Esophagus (tissue), 2 donors: Measurements from ENCODE around the gene ZNF3. TPM values are rescaled to one million over a fixed set of nuclear protein-coding genes. Genes with fewer than 3 reads are reported as not detected.
A peak's percentile ranks its signal among the peaks of the same experiment; 100 is the strongest.

ENCODE experiments used
- H3K27ac ChIP-seq, 2 donors: one replicate each; pipeline ENCODE4 v1.5.1; 2013; ENCODE audit warnings: low read depth in 2 of 2, mild to moderate bottlenecking in 2 of 2, inconsistent platforms in 1 of 2, low read length in 1 of 2, moderate library complexity in 1 of 2
- H3K27me3 ChIP-seq, 2 donors: one replicate each; pipeline ENCODE4 v1.6.1; 2013; ENCODE audit warnings: low read length in 2 of 2, control low read depth in 1 of 2, mild to moderate bottlenecking in 1 of 2; ENCODE audit not compliant: insufficient read depth in 2 of 2, control insufficient read depth in 1 of 2
- H3K36me3 ChIP-seq, 2 donors: one replicate each; pipeline ENCODE4 v1.6.1; 2013; ENCODE audit warnings: low read length in 1 of 2; ENCODE audit not compliant: control insufficient read depth in 2 of 2, insufficient read depth in 2 of 2
- H3K4me1 ChIP-seq, 2 donors: one replicate each; pipeline ENCODE4 v1.6.1; 2013; ENCODE audit warnings: low read length in 1 of 2; ENCODE audit not compliant: control insufficient read depth in 2 of 2, insufficient read depth in 2 of 2
- H3K4me3 ChIP-seq, 2 donors: one replicate each; pipeline ENCODE4 v1.5.1; 2013; ENCODE audit warnings: low read length in 2 of 2, mild to moderate bottlenecking in 2 of 2, low read depth in 1 of 2, moderate library complexity in 1 of 2
- H3K9me3 ChIP-seq, 2 donors: one replicate each; pipeline ENCODE4 v1.6.1; 2013; ENCODE audit warnings: mild to moderate bottlenecking in 2 of 2, low read depth in 1 of 2, low read length in 1 of 2, moderate library complexity in 1 of 2; ENCODE audit not compliant: control insufficient read depth in 2 of 2, insufficient read depth in 1 of 2
- WGBS, 2 donors: extraction: QIAGEN DNeasy Blood & Tissue Kit; methylation state at CpG; one replicate each; pipeline ENCODE4 v1.1.7; 2013; 5-methylcytosine and 5-hydroxymethylcytosine counted together
- polyA plus RNA-seq, 2 donors: library from polyadenylated mRNA; stranded (reverse); fragments of 200-250 nt; gene quantifications; one replicate each; pipeline ENCODE4 v1.2.3, GENCODE V29; 2013
- donor health status: healthy with polysubstance abuse.
- donor health status: Bipolar disorder and iron deficiency.

The ZNF3 gene
- polyA plus RNA-seq, 2 donors, result 10.4 to 14.6 TPM

DNA sequence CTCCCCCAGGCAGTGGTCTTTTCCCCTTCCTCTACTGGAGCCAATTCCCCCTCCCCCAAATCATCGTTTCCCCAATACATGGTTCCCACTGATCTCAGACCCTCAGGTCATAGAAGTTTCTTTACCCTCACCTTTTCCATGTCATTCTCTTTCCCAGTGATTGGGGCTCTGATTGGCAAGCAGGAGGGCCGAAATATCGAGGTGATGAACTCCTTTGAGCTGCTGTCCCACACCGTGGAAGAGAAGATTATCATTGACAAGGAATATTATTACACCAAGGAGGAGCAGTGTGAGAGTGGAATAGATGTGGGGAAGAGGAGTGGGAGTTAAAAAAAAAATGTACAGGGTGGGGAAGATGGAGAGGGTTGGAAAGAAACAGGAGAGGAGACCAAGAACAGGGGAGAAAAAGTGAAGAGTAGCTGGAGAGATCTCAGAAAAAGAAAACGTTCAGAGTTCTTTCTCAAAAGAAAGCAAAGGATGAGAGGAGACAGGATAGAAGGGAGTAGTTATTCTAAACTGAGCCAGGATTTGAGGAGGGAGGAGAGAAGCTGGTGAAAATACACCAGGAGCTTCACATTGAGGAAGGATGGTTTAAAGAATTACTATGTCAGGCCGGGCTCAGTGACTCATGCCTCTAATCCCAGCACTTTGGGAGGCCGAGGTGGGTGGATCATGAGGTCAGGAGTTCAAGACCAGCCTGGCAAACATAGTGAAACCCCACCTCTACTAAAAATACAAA lies 8.1 kb upstream of the ZNF3 start:
- Histone ChIP-seq H3K27ac (peak overlapping the region; percentile 68 to 90), H3K4me3 (peak overlapping the region; percentile 84 to 94), H3K36me3 (peaks cover 12 to 33% of the 10 kb centered on the region in 2 donors), H3K27me3 (no peaks in the 10 kb centered on the region), H3K9me3 (no peaks in the 10 kb centered on the region), H3K4me1 (peaks cover 0 to 4% of the 10 kb centered on the region in 2 donors)
- 20% methylated on average over 7 of the region's 7 CpGs for WGBS, 2 donors

DNA sequence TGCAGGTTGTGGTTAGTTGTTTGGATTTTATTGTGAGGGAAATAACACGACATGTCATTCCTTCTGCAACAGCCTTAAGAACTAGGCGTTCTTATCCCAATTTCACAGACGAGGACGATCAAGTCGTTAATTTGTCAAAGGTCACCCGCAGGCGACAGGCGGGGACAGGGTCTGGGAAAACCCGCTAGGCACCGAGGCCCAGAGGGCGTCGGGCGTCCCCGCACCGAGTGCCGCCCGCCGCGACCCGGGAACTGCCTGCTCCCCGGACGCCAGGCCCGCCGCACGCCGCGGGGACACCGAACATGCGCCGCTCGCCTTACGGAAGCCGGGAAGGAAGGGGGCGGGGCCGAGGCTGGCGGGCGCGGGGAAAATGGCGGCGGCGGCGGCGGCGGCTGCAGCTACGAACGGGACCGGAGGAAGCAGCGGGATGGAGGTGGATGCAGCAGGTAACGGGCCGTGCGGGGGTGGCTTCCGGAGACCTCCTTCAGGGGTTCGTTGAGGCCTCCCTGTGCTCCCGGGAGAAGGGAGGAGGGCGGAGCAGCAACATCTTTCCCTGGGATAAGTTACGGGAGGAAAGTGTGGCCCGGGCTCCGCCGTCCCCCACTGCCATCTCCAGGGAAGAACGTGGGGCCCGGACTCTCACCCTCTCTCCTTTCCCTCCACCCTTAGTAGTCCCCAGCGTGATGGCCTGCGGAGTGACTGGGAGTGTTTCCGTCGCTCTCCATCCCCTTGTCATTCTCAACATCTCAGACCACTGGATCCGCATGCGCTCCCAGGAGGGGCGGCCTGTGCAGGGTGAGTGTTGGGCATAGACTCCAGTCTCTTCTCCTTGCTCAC lies 7.3 kb upstream of the ZNF3 start, which contains the start of gene COPS6:
Gene COPS6, plus strand, starts transcription at position 349 of the 837 bp plus-strand sequence. Its CDS starts 22 bp downstream, at position 371.
- Histone ChIP-seq H3K4me3 (peak within 1 kb of the TSS; percentile 84 to 94), H3K27ac (peak within 1 kb of the TSS; percentile 86 to 90), H3K4me1 (peaks cover 0 to 4% of the 10 kb centered on the region in 2 donors), H3K36me3 (peaks cover 10 to 31% of the 10 kb centered on the region in 2 donors), H3K27me3 (no peaks in the 10 kb centered on the region), H3K9me3 (no peaks in the 10 kb centered on the region)
- WGBS, 2 donors, result 0 to 1% methylated on average over 66 to 68 of the region's 68 CpGs

DNA sequence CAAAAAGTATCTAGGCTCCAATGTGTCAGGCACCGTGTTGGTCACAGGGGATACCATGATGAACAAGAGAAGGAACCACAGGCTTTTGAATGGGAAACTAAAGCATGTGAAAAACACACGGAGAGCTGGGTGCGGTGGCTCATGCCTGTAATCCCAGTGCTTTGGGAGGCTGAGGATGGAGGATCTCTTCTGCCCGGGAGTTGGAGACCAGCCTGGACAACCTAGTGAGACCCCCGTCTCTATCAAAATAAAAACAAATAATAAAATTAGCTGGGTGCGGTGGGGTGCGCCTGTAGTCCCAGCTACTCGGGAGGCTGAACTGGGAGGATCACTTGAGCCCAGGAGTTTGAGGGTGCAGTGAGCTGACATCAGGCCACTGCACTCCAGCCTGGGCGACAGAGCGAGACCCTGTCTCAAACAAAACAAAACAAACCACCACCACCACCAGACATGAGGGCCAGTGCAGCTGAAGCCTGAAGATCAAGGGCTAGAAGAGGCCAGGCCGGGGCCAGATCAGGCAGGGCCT lies 6.6 kb upstream of the ZNF3 start:
- Histone ChIP-seq H3K9me3 (no peaks in the 10 kb centered on the region), H3K36me3 (peaks cover 4 to 24% of the 10 kb centered on the region in 2 donors), H3K27ac (peak overlapping the region; percentile 86 to 90), H3K4me3 (peak overlapping the region; percentile 84 to 94), H3K27me3 (no peaks in the 10 kb centered on the region), H3K4me1 (peaks cover 0 to 4% of the 10 kb centered on the region in 2 donors)
- WGBS, 2 donors, result 73 to 78% methylated on average over 11 of the region's 11 CpGs

DNA sequence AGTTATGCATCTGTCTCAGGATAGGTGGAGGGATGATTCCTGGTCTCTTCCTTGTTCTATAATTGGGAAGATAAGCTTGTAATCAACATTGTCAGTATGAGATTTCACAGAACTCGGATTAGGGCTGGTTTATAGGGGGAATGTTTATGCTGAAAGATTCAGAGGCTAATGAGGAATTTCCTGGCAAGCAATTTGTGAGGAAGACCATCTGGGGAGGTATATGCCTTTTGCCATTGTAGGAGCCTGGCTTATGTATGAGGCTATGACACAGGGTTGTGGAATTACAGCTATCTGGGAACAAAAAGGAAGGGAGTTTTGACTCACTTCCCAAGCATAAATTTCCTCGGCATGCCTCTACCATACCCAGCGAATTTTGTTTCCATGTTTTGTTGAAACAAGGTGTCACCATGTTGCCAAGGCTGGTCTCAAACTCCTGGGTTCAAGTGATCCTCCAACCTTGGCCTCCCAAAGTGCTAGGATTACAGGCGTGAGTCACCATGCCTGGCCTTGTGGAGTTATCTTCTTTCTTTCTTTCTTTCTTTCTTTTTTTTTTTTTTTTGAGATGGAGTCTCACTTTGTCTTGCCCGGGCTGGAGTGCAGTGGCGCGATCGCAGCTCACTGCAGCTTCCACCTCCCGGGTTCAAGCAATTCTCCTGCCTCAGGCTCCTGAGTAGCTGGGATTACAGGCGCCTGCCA lies 5.7 kb upstream of the ZNF3 start:
- Histone ChIP-seq H3K4me1 (peaks cover 0 to 4% of the 10 kb centered on the region in 2 donors), H3K27ac (no peak overlapping the region), H3K4me3 (no peak overlapping the region), H3K9me3 (no peaks in the 10 kb centered on the region), H3K36me3 (peaks cover 0 to 16% of the 10 kb centered on the region in 2 donors), H3K27me3 (no peaks in the 10 kb centered on the region)
- WGBS, 2 donors, result 77% methylated on average over 10 of the region's 10 CpGs

DNA sequence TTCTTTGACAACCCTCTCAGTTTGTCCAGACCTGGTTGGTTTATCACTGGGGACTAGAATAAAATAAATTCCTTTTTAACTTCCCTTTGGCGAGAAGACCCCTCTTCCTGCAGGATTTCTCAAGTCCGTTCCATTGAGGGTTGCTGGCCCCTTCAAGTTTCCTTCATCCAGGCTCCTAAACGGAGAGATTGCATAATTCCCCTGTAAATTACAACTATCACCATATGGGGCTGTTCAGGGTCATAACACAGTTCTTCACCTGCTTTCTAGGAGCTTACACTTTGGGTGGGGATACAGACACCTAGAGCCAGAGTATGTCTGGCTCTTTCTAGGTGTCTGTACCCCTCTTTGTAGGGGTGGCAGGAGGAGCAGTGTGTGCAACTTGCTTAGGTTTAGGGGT lies 4.0 kb upstream of the ZNF3 start:
- H3K4me3 ChIP-seq, result no peak overlapping the region
- WGBS, 2 donors, result 65 to 69% methylated on average over 3 of the region's 3 CpGs
- H3K9me3 ChIP-seq, result no peaks in the 10 kb centered on the region
- H3K27me3 ChIP-seq, result no peaks in the 10 kb centered on the region
- H3K27ac ChIP-seq, result no peak overlapping the region
- H3K36me3 ChIP-seq, result peaks cover 0 to 3% of the 10 kb centered on the region in 2 donors
- H3K4me1 ChIP-seq, result peaks cover 1 to 3% of the 10 kb centered on the region in 2 donors

DNA sequence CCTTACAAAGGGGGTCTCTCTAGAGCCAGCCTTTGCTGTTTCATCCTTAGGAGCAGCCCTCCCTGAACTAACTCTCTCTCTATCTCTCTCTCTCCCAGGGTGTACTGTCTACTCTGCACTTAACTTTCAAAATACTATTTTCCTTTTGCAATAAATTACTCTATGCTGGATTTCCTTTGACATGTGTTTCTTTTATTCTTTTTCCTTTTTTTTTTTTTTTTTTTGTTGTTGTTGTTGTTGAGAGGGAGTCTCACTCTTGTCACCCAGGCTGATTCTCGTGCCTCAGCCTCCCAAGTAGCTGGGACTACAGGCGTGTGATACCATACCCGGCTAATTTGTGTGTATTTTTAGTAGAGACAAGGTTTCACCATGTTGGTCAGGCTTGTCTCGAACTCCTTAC lies 1.5 kb upstream of the ZNF3 start:
- no peaks in the 10 kb centered on the region for H3K9me3 ChIP-seq
- 68 to 70% methylated on average over 4 of the region's 4 CpGs for WGBS, 2 donors
- no peaks in the 10 kb centered on the region for H3K27me3 ChIP-seq
- H3K4me1 ChIP-seq, result peaks cover 2 to 3% of the 10 kb centered on the region in 2 donors
- H3K4me3 ChIP-seq, result no peak overlapping the region
- H3K27ac ChIP-seq, result peak overlapping the region in 1 of 2 donors; percentile 3
- peaks cover 3 to 4% of the 10 kb centered on the region in 2 donors for H3K36me3 ChIP-seq

DNA sequence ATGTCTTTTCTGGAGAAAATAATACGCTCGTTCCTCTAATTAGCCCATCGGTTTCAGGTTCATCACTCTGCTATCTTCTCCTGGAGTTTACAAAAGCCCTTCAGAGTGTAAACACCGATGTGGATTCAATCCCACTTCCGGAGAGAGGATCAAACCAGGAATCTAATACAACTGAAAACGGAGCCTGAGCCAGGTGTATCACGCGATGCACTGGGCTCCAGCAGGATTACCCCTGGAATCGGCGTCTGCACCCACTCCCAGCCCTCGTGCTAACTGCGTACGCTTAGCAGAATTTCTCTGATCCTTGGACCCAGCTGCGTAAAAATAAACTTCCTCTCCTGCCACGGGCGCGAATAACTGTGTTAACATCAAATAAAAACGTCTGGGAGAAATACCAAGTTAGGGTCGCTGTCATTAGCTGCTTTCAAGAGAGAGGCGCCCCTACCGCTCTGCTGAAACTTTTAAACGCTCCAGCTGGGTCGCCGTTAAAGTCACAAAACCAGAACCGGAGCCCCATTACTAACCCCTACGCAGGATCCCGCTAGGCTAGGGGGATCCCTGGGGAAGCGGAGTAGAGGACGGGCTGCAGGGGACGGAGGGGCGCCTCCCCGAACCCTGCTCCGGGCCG lies 502 bp downstream of the ZNF3 start:
- 2% methylated on average over 34 of the region's 34 CpGs for WGBS, 2 donors

DNA sequence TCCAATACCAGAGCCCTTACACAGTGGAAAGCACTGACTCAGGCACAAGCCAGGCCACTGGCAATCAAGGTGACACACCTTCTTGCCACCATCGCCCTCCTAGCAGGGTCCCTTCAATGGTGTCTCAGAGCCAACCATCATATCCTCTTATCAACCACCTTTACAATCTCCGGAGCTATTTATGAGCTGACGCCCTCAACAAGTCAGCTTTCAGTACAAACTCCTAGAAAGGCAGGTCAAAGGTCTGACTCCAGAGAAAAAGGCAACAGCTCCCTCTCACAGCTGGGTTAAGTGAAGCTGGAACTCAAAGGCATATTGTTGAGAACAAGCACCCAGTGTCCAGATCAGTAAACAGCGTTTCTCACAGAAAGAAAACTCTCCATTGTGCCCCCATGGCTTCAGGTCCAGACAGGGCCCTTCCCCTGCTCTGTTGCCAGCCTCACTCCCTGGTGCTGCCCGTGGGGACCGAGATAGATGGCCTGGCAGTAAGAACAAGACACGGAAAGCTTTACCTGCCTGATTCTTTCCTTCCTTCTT lies 2.4 kb downstream of the ZNF3 start:
- Histone ChIP-seq H3K27me3 (no peaks in the 10 kb centered on the region), H3K9me3 (peaks cover 0 to 5% of the 10 kb centered on the region in 2 donors), H3K27ac (no peak overlapping the region), H3K36me3 (peaks cover 19 to 25% of the 10 kb centered on the region in 2 donors), H3K4me1 (peaks cover 2 to 3% of the 10 kb centered on the region in 2 donors), H3K4me3 (no peak overlapping the region)
- WGBS, 2 donors, result 74 to 81% methylated on average over 7 of the region's 7 CpGs

More for the DNA sequence above, 502 bp downstream of the ZNF3 start:
- Histone ChIP-seq H3K4me3 (peak overlapping the region; percentile 93 to 94), H3K4me1 (peaks cover 2 to 3% of the 10 kb centered on the region in 2 donors), H3K27ac (peak overlapping the region; percentile 82 to 90), H3K36me3 (peaks cover 6 to 12% of the 10 kb centered on the region in 2 donors), H3K9me3 (no peaks in the 10 kb centered on the region), H3K27me3 (no peaks in the 10 kb centered on the region)
